Activated T-cell treated with anti-CD3 and anti-CD28 coated beads, Interleukin-2, amount 50 U/mL, for 4 hours (primary cell): ENCODE measurements around the gene GNG5. TPM values are rescaled to one million over a fixed set of nuclear protein-coding genes. Genes with fewer than 3 reads are reported as not detected.

ENCODE experiments used
- ATAC-seq, 2 donors: fragments of 200-7000 bp; cut with Tn5 transposase; one replicate each; pipeline ENCODE4 v1.10.0; 2021
- DNase-seq: peaks from one replicate; pipeline ENCODE4 v3.0.0-alpha.2; 2020
- H3K27me3 Mint-ChIP-seq: one replicate; pipeline ENCODE4 v1.8.0; 2021; ENCODE audit warnings: low read depth, mixed read lengths
- H3K36me3 Mint-ChIP-seq: one replicate; pipeline ENCODE4 v1.8.0; 2022; ENCODE audit warnings: mixed read lengths; ENCODE audit not compliant: insufficient read depth
- H3K4me1 Mint-ChIP-seq: one replicate; pipeline ENCODE4 v1.8.0; 2021; ENCODE audit warnings: low read depth, mixed read lengths
- H3K4me3 Mint-ChIP-seq: one replicate; pipeline ENCODE4 v1.8.0; 2021; ENCODE audit warnings: mild to moderate bottlenecking, moderate library complexity, mixed read lengths
- H3K9me3 Mint-ChIP-seq: one replicate; pipeline ENCODE4 v1.8.0; 2021; ENCODE audit warnings: mixed read lengths
- total RNA-seq, 3 donors: library from RNA; stranded (reverse); gene quantifications; one replicate each; pipeline ENCODE4 v1.2.1, GENCODE V29; 2021

Gene GNG5
- total RNA-seq, 3 donors from 2014 or later: 102 to 112 (median 105) TPM

DNA sequence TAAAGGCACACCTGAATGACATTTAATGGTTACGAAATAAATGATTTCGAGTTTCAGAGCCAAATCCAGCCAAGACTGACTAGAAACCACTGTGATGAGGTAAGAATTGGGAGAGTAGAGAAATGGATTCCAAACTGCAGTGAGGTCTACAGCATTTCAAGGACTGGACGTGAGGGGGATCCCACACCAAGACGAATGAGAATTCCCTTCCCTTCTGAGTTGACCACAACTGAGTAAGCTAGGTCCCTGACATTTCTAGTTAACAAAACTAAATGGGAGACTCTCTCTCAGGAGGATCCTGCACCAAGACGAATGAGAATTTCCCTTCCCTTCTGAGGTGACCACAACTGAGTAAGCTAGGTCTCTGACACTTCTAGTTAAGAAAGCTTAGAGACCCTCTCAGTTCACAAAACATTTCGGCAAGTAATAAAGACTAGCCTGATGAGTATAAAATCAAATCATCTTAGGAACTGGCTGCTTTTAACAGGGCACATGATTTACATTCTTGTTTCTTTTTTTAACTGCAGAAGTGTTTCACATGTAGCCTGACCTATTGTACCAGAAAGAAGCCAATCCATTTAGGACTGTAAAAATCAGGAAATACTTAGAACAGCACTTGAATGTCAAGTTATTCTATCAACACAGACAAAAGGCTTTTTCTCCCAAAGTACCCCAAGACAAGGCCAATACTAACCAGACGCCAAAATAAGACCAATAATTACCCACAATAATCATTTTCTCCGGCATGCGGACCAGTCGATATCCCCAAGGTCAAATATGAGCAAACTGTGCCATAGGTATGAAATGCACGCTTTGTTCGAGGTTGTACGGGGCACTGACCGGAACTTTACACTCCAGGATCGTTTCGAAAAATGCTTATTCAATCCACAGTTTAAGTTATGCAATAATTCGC lies 1.5 kb downstream of the GNG5 start:
- no peaks in the 10 kb centered on the region for H3K27me3 Mint-ChIP-seq
- H3K36me3 Mint-ChIP-seq: peaks cover 8% of the 10 kb centered on the region
- DNase-seq (no peak), ATAC-seq (peak; percentile 3 to 4)
- peaks cover 48% of the 10 kb centered on the region for H3K4me1 Mint-ChIP-seq
- peak overlapping the region; percentile 100 for H3K4me3 Mint-ChIP-seq
- H3K9me3 Mint-ChIP-seq: peaks cover 7% of the 10 kb centered on the region

DNA sequence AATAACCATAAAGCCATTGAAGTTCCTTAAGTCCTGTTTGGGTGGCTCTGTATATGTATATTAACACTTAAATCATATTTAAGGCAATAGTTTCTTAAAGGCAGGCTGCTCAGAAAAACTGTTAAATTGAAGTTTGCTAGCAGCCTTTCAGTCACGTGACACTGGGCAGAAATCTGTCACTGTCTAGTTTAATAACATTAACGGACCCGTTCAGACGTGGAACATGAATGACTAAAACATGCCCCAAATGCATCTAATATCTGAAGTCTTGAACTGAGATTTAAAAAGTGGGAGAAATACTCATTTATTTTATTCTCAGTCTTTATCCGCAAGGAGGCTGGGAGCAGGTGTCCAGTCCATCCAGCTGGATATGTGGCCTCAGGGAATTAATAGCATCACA lies 3.5 kb downstream of the GNG5 start:
- DNase-seq: no peak
- no peak for ATAC-seq
- peaks cover 52% of the 10 kb centered on the region for H3K4me1 Mint-ChIP-seq
- no peaks in the 10 kb centered on the region for H3K9me3 Mint-ChIP-seq
- no peak overlapping the region for H3K4me3 Mint-ChIP-seq
- no peaks in the 10 kb centered on the region for H3K27me3 Mint-ChIP-seq
- peaks cover 16% of the 10 kb centered on the region for H3K36me3 Mint-ChIP-seq

DNA sequence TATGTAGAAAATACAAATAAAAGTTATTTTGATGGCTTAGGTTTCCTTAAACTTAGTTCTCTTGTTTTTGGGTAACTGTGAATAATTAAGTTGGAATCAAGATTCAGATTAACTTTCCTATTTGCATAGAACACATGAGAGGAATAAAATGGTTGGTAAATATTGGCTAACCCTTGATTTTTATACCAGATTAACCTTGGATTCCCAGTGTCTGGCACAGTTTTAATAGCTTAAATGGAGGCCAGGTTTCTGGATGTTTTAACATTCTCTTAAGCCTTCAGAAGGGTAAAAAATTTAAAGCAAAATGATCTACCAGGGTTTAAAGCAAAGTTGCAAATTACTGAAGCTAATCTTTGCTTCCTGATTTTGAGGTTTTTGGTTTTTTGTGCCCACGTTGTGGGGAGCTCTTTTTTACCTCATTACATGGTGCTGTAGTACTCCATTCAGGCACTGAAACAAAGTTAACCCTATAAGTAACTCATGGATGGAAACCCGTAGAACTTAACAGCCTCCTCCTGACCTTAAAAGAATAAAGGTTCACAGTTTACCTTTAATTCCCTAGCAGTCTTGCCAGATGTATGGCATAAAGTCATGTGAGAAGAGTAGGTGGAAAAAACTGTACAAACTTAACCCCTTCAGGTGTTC lies 8.6 kb downstream of the GNG5 start:
- peaks cover 27% of the 10 kb centered on the region for H3K4me1 Mint-ChIP-seq
- peak in 1 of 2 donors; percentile 50 for ATAC-seq
- H3K36me3 Mint-ChIP-seq: peaks cover 39% of the 10 kb centered on the region

DNA sequence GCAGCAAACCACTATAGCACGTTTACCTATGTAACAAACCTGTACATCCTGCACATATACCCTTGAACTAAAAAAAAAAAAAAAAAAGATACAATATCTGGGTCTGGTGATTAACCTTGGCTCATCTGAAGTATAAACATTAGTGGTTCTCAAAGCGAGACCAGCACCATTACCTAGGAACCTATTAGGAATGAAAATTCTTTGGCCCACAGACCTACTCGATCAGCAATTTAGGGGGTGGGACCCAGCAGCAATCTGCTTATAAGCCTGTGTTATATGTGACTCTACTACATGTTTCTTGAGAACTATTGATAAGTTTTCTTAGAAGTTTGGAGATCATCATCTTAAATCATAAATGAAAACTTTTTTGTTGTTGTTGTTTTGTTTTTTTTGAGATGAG lies 9.9 kb downstream of the GNG5 start:
- Mint-ChIP-seq H3K9me3 (no peaks in the 10 kb centered on the region), H3K4me3 (no peak overlapping the region), H3K36me3 (peaks cover 37% of the 10 kb centered on the region), H3K4me1 (peaks cover 18% of the 10 kb centered on the region), H3K27me3 (no peaks in the 10 kb centered on the region)
- ATAC-seq (no peak), DNase-seq (no peak)

More for the DNA sequence above, 8.6 kb downstream of the GNG5 start:
- DNase-seq: no peak
- H3K4me3 Mint-ChIP-seq: no peak overlapping the region
- no peaks in the 10 kb centered on the region for H3K27me3 Mint-ChIP-seq
- no peaks in the 10 kb centered on the region for H3K9me3 Mint-ChIP-seq

DNA sequence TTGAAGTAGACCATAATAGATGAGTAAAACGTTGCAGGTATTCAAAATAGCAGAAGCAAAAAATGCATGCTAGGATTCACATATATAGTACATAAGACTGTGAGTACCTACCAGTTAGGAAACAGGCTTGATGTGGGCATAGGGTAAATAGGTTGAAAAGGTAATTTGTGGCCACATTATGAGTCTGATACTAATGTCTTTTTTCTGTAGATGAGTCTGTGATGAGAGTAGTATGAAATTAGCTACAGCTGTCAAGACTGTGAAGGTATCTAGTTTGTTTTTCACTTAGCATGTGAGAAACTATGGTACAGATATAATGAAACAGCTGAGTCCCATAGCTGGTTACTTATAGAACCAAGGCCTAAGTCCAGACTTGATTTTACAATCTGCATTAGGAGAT lies 12.6 kb downstream of the GNG5 start:
- Mint-ChIP-seq H3K9me3 (no peaks in the 10 kb centered on the region), H3K4me1 (peaks cover 13% of the 10 kb centered on the region), H3K4me3 (no peak overlapping the region), H3K27me3 (no peaks in the 10 kb centered on the region), H3K36me3 (peaks cover 45% of the 10 kb centered on the region)
- DNase-seq (no peak), ATAC-seq (peak; percentile 30 to 41)

DNA sequence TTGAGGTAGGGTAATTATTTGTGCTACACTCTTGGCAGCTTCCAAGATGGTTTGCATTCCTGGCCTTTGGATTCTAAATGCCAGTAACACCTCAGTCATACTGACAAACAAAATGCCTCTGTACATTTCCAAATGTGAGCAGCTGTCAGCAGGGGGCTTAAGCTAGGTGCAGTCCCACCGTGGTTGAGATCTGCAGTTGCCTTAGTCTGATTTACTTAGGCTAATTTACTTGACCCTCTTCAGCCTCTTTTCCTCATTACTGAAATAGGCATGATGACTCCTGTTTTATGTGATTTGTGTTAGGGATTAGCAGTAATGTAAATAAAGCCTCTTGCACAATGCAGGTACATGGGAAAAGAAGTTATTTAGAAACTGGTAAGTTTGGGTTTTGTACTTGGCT lies 13.7 kb downstream of the GNG5 start:
- DNase-seq (no peak), ATAC-seq (no peak)
- no peaks in the 10 kb centered on the region for H3K27me3 Mint-ChIP-seq
- H3K4me1 Mint-ChIP-seq: peaks cover 13% of the 10 kb centered on the region
- H3K9me3 Mint-ChIP-seq: no peaks in the 10 kb centered on the region
- H3K36me3 Mint-ChIP-seq: peaks cover 38% of the 10 kb centered on the region
- H3K4me3 Mint-ChIP-seq: no peak overlapping the region

DNA sequence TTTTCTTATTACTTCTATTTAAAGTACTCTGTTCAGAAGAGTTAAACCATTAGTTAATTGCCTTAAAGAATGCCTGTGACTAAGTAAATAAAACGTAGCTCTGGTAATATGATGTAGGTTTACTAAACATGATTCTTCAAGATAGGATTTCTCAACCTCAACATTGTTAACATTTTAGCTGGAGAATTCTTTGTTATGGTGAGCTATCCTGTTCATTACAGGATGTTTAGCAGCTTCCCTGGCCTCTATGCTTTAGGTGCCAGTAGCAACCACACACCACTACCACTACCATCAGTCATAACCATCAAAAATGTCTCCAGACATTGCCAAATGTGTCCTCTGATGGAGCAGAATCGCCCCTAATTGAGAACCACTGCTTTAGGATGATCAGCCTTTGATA lies 16.6 kb downstream of the GNG5 start:
- no peaks in the 10 kb centered on the region for H3K27me3 Mint-ChIP-seq
- H3K36me3 Mint-ChIP-seq: peaks cover 37% of the 10 kb centered on the region
- no peaks in the 10 kb centered on the region for H3K9me3 Mint-ChIP-seq
- ATAC-seq: no peak
- no peak for DNase-seq
- H3K4me3 Mint-ChIP-seq: no peak overlapping the region
- H3K4me1 Mint-ChIP-seq: peaks cover 33% of the 10 kb centered on the region

DNA sequence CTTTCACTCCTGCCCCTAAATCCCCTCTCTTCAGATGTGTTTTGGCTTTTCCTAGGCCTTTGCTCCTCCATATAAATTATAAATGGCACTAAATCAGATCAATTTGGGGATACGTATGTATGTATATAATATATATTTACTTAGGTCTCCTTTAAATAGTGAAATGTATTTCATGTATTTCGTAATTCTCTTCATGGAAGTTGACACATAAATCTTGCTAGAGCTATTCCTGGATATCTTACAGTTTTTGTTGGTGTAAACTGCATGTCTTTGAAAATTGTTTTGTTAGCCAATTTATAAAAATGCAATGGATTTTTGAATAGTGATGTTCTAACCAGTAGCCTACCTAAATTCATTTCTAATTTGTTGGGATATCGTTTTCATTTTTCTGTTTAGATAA lies 18.3 kb downstream of the GNG5 start:
- Mint-ChIP-seq H3K27me3 (no peaks in the 10 kb centered on the region), H3K9me3 (no peaks in the 10 kb centered on the region), H3K36me3 (peaks cover 38% of the 10 kb centered on the region), H3K4me3 (no peak overlapping the region), H3K4me1 (peaks cover 39% of the 10 kb centered on the region)
- DNase-seq (no peak), ATAC-seq (no peak)

DNA sequence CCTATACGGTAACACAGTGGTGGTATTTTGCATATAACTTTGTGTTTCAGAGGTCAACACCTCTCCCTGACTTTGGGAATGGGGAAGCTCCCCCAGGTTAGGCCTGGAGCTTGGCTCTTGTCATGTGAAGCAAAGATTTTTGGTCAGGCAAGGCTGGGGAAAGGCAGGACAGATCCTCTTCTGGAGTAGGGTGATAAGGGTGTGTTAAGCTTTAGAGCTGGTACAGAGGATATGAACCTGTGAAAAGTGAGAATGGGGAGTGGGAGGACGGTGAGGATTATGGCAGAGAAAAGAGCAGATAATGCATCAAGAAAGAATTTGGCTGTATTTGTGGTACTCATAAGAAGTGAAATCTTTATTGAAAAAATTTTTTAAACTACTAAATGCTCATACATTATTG lies 25.1 kb downstream of the GNG5 start:
- peaks cover 51% of the 10 kb centered on the region for H3K4me1 Mint-ChIP-seq
- peaks cover 10% of the 10 kb centered on the region for H3K9me3 Mint-ChIP-seq
- peaks cover 41% of the 10 kb centered on the region for H3K36me3 Mint-ChIP-seq
- peak overlapping the region; percentile 74 for H3K4me3 Mint-ChIP-seq
- H3K27me3 Mint-ChIP-seq: peaks cover 12% of the 10 kb centered on the region
- ATAC-seq (no peak), DNase-seq (no peak)

DNA sequence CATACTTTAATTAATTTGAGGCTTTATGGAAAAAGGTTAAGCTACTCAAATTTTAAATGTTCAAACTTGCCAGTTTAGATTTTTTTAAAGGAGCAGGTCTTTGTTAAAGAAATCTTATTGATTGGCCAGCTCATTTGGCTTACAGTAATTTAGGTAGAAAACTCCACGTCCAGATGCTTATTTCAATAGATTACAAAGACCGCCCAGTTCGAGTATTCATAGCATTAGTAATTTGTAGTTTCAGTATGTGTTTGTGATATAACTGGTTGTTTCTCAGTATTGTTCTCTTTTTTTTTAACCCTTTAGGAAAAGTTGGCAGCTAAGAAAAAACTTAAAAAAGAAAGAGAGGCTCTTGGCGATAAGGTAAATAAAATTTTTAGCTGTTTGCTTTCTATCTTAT lies 25.7 kb downstream of the GNG5 start:
- ATAC-seq: no peak
- H3K36me3 Mint-ChIP-seq: peaks cover 36% of the 10 kb centered on the region
- H3K4me1 Mint-ChIP-seq: peaks cover 46% of the 10 kb centered on the region

DNA sequence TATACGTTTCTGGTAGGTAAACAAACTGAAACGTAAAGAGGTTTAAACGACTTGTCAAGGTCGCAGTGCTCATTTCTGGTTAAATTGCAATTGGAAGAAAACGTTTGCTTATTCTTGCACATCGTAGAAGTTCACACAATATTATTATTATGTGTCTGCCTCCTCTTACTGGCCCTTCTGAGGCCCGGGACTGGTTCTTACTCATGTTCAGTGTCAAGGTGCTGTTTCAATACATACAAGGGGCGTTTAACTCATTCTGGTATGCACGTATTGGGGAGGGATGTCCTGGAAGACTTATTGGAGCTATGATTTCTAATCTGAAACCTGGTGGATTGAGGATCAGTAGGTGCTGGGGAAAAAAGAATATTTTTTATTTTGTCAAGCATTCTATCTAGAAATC lies 26.4 kb downstream of the GNG5 start:
- H3K4me1 Mint-ChIP-seq: peaks cover 42% of the 10 kb centered on the region
- DNase-seq: no peak
- ATAC-seq: peak in 1 of 2 donors; percentile 26

More for the DNA sequence above, 25.7 kb downstream of the GNG5 start:
- Mint-ChIP-seq H3K9me3 (peaks cover 10% of the 10 kb centered on the region), H3K27me3 (peaks cover 15% of the 10 kb centered on the region), H3K4me3 (peak overlapping the region; percentile 100)
- DNase-seq: no peak

DNA sequence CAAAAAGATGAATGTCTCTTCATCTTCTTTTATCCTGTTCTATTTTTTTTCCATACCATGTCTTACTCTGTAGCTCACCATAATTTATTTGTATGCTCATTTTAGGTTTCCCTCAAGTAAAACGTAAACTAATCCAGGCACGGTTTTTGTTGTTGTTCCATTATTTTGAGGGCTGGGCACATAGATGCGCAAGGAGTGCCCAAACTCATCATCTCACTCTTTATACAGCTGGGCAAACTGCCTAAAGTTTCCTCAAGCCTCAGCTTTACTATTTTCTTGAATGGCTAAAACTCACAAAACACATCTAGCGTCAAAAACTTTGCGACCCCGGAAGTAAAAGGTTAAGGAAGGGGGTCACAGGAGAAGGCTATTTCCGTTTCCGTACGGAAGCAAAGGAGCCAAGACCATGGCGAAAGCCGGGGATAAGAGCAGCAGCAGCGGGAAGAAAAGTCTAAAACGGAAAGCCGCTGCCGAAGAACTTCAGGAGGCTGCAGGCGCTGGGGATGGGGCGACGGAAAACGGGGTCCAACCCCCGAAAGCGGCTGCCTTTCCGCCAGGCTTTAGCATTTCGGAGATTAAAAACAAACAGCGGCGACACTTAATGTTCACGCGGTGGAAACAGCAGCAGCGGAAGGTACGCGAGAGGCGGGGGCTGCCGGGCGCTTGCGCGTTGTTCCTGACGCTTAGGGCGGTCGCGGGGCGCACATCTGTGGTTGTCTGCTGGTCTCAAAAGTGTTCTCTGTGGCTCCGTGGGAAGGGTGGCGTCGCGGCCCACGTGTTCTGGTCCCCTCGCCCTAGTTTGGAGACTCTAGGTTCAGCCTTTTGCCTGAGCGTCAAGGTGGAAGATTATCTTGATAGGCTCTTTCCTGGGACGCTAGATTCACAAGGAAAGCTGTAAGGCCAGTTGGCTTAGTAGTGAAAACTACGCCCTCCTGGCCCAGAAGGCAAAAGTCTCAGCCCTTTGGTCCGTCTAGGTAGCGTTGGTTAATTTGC lies 27.2 kb downstream of the GNG5 start, which contains the start of gene RPF1:
Gene RPF1, plus strand, starts transcription at position 391 of the 993 bp plus-strand sequence. Its CDS starts 16 bp downstream, at position 407.
- peaks cover 40% of the 10 kb centered on the region for H3K4me1 Mint-ChIP-seq
- H3K4me3 Mint-ChIP-seq: peak within 1 kb of the TSS; percentile 100
- ATAC-seq (peak; percentile 97 to 98), DNase-seq (peak; percentile 70)
- peaks cover 30% of the 10 kb centered on the region for H3K36me3 Mint-ChIP-seq
- peaks cover 24% of the 10 kb centered on the region for H3K27me3 Mint-ChIP-seq
- peaks cover 10% of the 10 kb centered on the region for H3K9me3 Mint-ChIP-seq

More for the DNA sequence above, 26.4 kb downstream of the GNG5 start:
- Mint-ChIP-seq H3K4me3 (peak overlapping the region; percentile 100), H3K27me3 (peaks cover 18% of the 10 kb centered on the region), H3K9me3 (peaks cover 10% of the 10 kb centered on the region), H3K36me3 (peaks cover 32% of the 10 kb centered on the region)

DNA sequence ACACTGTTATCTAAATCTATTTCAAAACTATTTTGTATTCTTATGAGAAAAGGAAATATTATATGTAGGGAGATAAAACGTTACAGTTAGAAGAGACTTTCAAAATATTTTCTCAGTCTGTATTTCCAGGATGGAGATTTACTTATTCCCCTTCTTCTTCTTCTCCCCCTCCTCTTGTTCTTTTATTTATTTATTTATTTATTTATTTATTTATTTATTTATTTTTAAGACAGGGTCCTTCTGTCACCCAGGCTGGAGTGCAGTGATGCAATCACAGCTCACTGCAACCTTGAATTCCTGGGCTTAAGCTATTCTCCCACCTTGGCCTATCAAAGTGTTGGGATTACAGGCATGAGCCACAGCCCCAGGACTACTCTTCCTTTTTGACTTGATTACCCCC lies 30.2 kb downstream of the GNG5 start:
- H3K27me3 Mint-ChIP-seq: peaks cover 42% of the 10 kb centered on the region

DNA sequence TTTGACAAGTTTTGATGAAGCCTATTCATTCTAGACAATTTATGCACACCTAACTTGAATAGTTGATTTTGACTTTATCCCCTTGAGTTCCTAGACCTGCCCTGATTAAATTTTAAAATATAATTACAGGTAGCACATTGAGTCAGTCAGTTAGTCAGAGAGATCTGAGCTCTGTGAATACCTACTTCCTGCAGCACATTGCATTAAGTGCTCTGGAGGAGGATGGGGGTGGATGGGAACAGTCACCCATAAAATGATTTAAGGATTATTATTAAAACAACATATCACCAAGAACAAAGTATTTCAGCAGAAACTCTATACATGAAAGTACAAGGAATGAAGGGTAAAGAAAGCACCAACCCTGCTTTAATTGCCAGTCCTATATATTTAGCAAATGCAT lies 39.1 kb downstream of the GNG5 start:
- DNase-seq (no peak), ATAC-seq (no peak)
- no peak overlapping the region for H3K4me3 Mint-ChIP-seq
- no peaks in the 10 kb centered on the region for H3K36me3 Mint-ChIP-seq
- no peaks in the 10 kb centered on the region for H3K4me1 Mint-ChIP-seq
- H3K9me3 Mint-ChIP-seq: no peaks in the 10 kb centered on the region
- peaks cover 45% of the 10 kb centered on the region for H3K27me3 Mint-ChIP-seq

More for the DNA sequence above, 30.2 kb downstream of the GNG5 start:
- ATAC-seq: no peak
- H3K36me3 Mint-ChIP-seq: peaks cover 10% of the 10 kb centered on the region
- peaks cover 10% of the 10 kb centered on the region for H3K9me3 Mint-ChIP-seq
- H3K4me1 Mint-ChIP-seq: peaks cover 19% of the 10 kb centered on the region
- no peak overlapping the region for H3K4me3 Mint-ChIP-seq
- no peak for DNase-seq
